ELR (cell line): ENCODE measurements around the gene FAM50A.

Source experiments
- DNase-seq: peaks from one replicate; pipeline ENCODE4 v3.0.0-alpha.2; 2015; ENCODE audit warnings: low read depth

Gene FAM50A

GRCh38 chrX:154440623-154441357 lies 3.2 kb upstream of the FAM50A start:
- no peak for DNase-seq

DNA sequence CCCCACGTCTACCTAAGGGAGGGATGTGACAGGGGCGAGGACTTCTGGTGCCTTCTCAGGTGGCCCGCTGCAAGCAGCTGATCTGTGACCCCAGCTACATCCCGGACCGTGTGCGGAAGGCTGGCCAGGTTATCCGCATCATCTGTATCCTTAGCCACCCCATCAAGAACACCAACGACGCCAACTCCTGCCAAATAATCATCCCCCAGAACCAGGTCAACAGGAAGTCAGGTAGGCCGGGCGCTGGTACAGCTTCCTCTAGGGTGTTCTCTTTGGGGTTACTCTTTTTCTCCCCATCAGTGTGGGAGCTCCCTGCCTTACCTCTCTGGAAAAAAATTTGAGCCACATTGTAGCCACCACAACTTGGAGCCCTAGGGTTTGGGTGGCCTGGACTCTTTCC lies 2.4 kb upstream of the FAM50A start:
- no peak for DNase-seq

- DNase-seq, result no peak
Measured at GRCh38 chrX:154441984-154442707, 1.8 kb upstream of the FAM50A start.

DNA sequence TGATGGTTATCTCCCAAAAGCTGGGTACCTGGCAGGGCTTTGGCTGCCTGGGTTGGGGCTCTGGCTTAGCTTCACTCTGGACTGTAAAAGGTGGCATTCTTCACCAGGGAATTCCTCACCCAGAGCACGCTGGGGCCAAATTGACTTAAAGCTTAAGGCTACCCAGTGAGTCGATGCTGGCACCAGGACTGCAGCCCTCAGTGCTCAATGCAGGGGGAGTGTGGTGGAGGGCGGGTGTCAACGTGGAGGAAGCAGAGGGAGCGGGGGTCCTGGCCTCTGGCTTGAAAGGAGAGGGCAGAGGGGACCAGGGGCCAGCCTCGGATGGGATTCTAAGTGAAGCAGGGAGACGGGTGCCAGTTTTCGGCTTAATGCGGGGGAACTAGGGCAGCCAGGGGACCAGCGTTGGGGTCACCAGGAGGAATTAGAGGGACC lies 446 bp upstream of the FAM50A start:
- DNase-seq, result peak; percentile 30

GRCh38 chrX:154444755-154445246 lies 860 bp downstream of the FAM50A start:
- no peak for DNase-seq

DNA sequence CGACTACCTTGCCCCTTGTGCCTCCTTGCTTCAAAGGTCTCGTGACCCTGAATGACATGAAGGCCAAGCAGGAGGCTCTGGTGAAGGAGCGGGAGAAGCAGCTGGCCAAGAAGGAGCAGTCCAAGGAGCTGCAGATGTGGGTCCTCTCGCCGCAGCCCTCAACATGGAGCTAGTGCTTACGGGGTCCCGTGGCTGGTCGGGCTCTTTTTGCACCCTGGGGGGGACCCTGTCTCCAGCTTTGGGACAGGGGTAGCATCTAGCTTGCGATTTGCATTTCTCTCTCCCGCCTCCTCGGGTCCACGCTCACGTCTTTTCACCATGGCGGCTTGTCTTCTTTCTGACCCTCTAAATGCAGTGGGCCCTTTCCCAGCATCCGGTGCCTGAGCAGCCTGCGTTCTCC lies 1.8 kb downstream of the FAM50A start:
- DNase-seq, result no peak

DNA sequence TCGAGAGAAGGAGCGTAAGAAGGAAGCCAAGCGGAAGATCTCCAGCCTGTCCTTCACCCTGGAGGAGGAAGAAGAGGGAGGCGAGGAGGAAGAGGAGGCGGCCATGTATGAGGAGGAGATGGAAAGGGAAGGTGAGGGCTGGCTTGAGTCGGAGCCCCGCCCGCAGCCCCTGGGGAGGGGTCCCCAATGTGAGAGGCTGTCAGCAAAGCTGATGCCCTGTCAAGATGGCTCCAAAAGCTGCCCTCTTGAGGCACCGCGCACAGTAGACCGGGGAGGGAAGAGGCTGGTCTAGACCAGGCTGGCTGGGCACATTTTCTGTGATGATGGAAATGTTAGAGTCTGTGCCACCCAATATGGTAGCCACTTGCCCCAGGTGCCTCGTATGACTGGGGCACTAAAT lies 2.5 kb downstream of the FAM50A start:
- no peak for DNase-seq

GRCh38 chrX:154448484-154448883 lies 4.5 kb downstream of the FAM50A start:
- no peak for DNase-seq

- DNase-seq, result no peak
Measured at GRCh38 chrX:154449618-154450017, 5.7 kb downstream of the FAM50A start.

- DNase-seq, result no peak
Measured at GRCh38 chrX:154450312-154450711, 6.4 kb downstream of the FAM50A start.

DNA sequence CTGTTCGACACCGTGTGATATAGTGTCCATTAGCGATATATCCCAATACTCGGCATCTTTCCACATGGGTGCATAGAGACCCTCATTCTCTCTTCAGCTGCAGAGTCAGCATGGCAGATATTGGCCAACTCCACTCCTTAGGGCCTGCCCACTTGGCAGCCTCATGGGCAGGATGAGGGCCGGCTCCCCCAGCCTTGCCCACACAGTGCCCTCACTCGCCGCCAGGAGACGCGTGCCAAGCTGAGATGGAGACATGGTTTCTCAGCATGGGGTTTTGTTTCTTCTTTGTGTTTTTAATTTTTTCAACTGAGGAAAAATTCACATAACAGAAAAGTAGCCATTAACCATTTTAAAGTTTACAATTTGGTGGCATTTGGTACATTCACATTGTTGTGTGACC lies 8.9 kb downstream of the FAM50A start:
- no peak for DNase-seq

DNA sequence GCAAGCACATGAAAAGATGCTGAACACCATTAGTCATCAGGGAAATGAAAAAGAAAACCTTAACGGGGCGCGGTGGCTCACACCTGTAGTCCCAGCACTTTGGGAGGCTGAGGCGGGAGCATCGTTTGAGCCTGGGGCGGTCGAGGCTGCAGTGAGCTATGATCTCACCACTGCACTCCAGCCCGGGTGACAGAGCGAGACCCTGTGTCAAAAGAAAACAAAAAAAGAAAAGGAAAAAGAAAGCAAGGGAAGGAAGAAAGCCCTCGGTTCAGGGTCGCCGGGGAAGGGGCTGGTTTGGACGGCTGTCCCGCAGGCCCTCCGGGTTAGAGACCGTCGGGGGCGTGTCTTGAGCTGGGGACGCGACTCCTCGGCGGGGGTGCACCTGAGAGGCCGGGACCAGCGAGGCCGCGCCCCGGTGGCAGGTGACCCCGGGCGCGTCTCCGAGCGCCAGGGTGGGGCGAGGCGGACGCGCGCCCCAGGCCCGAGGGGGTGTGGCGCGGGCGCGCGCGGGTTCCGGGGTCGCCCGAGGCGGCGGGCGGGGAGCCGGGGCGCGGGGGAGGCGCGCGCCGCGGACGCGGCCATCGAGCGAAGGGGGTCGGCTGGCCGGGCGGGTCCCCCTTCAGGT lies 13.7 kb downstream of the FAM50A start:
- DNase-seq, result peak; percentile 43

- peak; percentile 48 for DNase-seq
Measured at GRCh38 chrX:154458116-154458953, 14.4 kb downstream of the FAM50A start, which contains the start of gene PLXNA3. TSS of gene PLXNA3 (plus strand) at chrX:154458281. CDS start at chrX:154460184, 1,903 bp downstream.

- peak; percentile 34 for DNase-seq
Measured at GRCh38 chrX:154458954-154459778, 15.2 kb downstream of the FAM50A start.

- no peak for DNase-seq
Measured at GRCh38 chrX:154459832-154460231, 15.9 kb downstream of the FAM50A start.

- DNase-seq, result no peak
Measured at GRCh38 chrX:154460326-154460725, 16.4 kb downstream of the FAM50A start.

- DNase-seq, result no peak
Measured at GRCh38 chrX:154462396-154462795, 18.5 kb downstream of the FAM50A start.

GRCh38 chrX:154463611-154464220 lies 19.8 kb downstream of the FAM50A start:
- DNase-seq, result no peak

- no peak for DNase-seq
Measured at GRCh38 chrX:154464806-154465365, 20.9 kb downstream of the FAM50A start.

DNA sequence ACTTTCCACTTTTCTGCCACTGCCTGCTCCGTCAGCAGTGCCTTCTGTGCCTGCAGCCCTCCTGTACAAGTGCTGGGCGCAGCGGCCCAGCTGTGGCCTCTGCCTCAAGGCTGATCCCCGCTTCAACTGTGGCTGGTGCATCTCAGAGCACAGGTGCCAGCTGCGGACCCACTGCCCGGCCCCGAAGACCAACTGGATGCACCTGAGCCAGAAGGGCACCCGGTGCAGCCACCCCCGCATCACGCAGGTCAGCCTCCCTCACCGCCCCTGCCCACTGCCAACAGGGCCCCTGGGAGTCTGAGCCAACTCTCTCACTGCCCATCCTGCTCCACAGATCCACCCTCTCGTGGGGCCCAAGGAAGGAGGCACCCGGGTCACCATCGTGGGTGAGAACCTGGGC lies 21.7 kb downstream of the FAM50A start:
- no peak for DNase-seq
